Peyer's patch (tissue), 4 donors: ENCODE results near the gene EHBP1.

Source experiments
- CTCF ChIP-seq, 6 experiments: fragments of 450-650 bp in 4 of 6; fragments of 200-600 bp in 2 of 6; sonication (generic) in 1 of 6; IDR thresholded peaks; one replicate each; pipeline ENCODE4 v1.5.1; 2017 to 2019; ENCODE audit warnings: antibody characterized with exemption in 6 of 6, mild to moderate bottlenecking in 3 of 6, moderate library complexity in 1 of 6
- POLR2A ChIP-seq, 2 donors: fragments of 450-650 bp; IDR thresholded peaks; one replicate each; pipeline ENCODE4 v1.5.1; 2017; ENCODE audit warnings: antibody characterized with exemption in 2 of 2, mild to moderate bottlenecking in 2 of 2, moderate library complexity in 2 of 2

GRCh38 chr2:62974999-62975398 lies 269.5 kb downstream of the EHBP1 start:
- TF ChIP-seq CTCF (IDR thresholded peaks at IDR 0.05) (no peak), POLR2A (IDR thresholded peaks at IDR 0.05) (no peak)
